ENCODE results near the gene PLA2G12B.

DNA sequence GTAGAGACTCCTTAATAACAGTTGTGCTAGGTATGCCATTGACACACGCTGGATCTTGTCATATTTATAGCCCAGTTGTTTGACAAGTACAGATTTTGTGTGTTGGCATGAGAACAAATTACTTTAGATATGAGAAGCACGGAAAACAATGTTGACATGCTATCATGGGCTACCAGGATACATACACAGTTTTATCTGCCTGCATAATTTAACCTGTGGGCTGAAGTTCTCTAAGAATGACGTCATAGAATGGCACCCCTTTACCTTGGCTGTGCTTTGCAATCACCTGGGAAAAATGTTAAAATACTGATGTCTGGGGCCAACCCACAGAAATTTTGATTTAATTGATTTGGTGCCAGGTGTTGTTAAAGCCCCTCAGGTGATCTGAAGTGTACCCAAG, 2.8 kb downstream of the PLA2G12B start:
- TF ChIP-seq, protein P1, sequence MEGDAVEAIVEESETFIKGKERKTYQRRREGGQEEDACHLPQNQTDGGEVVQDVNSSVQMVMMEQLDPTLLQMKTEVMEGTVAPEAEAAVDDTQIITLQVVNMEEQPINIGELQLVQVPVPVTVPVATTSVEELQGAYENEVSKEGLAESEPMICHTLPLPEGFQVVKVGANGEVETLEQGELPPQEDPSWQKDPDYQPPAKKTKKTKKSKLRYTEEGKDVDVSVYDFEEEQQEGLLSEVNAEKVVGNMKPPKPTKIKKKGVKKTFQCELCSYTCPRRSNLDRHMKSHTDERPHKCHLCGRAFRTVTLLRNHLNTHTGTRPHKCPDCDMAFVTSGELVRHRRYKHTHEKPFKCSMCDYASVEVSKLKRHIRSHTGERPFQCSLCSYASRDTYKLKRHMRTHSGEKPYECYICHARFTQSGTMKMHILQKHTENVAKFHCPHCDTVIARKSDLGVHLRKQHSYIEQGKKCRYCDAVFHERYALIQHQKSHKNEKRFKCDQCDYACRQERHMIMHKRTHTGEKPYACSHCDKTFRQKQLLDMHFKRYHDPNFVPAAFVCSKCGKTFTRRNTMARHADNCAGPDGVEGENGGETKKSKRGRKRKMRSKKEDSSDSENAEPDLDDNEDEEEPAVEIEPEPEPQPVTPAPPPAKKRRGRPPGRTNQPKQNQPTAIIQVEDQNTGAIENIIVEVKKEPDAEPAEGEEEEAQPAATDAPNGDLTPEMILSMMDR (IDR thresholded peaks at IDR 0.05), result no peak
- TF ChIP-seq POLR2A (IDR thresholded peaks at IDR 0.05), result no peak
